HG03460 (cell line): ENCODE measurements around the gene C1QTNF3.
"Not testable (repeated sequence)": the region's sequence is repeated elsewhere in the genome, so short reads cannot be mapped to it uniquely, and the experiment has no call there.

Source experiments
- ATAC-seq: cut with Tn5 transposase; IDR thresholded peaks from one replicate; pipeline ENCODE4 v1.9.1; 2021; ENCODE audit not compliant: unreplicated experiment

Gene C1QTNF3

DNA sequence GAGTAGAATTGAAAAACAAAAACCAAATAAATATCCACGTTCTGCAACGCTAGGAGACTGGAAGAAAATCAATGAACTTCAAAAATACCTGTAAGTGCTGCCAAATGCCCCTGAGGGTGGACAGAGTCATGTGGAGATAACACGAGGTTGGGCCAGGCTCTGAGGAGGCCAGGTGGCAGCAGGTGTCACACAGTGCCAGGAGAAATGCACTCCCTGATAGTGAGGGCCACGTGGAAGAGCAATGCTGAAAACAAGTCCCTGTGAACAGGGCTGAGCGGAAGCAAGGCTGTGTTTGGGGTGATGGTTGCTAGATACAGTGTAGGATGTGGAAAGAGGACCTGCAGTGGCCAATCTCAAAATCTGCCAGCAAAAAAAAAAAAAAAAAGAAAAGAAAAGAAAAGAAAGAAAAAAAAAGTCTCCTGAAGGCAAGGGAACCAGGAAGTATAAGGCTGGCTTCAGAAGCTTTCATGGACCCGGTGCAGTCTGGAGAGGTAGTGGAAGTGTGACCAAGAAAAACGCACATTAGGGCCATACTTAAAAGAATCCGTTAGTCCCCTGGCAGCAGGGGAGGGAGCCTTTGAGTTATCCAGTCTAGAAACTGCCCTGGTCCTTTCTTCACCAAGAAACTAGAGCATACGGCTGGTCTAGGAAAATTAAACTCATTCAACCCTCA lies 16.8 kb downstream of the C1QTNF3 start:
- no peak for ATAC-seq

DNA sequence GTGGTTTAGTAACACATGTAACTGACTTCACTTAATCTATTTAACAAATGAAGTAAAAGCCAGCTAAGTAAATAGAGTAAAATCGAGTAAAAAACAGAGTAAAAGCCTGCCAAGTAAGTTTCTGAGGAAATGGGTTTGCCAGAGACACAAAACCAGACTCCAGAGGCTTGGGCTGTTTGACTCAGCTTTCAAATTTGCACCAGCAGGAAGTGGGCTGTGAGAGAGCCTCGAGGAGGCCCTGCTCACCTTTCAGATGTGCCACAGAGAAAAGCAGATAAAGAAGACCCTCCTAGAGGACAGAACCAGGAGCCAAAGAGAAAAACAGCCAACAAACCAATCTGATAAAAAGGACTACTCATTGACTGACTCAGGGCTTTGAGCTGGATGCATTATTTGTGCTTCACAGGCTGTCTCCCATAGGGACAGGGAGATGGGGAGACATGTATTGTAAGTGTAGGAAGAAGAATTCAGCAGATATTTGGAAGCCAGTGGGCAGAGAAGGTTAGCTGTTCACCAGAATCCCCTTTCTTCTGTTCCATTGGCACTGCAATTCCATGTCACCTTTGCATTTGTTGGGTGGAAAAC lies 20.8 kb downstream of the C1QTNF3 start:
- ATAC-seq, result peak; percentile 88

DNA sequence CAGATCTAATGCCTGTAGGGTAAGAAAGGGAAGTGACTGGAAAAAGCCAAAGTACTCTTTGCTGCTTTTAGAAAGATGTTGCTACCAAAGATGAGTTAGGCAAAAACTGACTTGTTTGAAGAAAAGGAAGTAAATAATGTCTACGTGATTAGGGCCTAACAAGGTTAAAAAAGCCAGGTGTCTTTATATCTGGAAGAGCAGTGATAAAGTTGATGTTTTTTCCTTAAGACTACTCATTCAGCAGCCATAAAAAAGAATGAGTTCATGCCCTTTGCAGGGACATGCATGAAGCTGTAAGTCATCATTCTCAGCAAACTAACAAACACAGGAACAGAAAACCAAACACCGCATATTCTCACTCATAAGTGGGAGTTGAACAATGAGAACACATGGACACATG lies 21.7 kb downstream of the C1QTNF3 start:
- no peak for ATAC-seq

DNA sequence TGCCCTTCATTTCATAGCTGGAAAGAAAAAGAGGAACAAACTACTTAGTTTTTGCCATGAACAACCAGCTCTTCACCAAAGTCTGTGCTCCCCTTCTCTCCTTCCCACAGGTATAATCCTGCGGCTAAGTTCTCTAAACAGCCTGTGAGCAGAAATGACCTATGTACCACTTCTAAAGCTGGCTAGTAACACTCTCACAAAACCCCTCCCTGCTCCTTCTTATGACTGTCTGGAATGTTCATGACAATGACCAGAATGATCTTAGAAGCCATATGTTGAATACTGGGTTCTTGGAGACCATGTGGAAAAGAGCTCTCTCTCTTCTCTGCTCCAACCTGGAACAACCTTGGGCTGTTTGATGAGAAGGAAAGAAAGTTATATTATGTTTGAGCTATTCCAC lies 22.3 kb downstream of the C1QTNF3 start:
- no peak for ATAC-seq

DNA sequence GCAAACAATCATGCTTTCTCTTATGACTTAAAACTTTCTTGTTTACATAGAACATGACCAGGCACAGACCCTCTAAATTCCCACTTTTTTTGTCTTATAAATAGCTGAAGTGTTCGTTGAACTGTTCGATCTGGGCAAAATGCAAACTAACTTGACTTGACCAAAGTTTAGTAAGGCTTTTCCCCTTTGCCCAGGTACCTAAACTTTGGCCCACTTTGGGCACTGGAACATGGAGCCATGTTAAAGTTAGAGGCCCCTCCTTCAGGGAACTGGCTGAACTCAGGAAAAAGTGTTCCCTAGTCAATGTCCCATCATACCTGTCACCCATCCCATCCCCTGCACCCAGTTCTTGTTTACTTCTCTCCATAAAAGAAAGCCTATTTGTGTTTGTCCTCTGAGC lies 25.8 kb downstream of the C1QTNF3 start:
- ATAC-seq, result no peak

DNA sequence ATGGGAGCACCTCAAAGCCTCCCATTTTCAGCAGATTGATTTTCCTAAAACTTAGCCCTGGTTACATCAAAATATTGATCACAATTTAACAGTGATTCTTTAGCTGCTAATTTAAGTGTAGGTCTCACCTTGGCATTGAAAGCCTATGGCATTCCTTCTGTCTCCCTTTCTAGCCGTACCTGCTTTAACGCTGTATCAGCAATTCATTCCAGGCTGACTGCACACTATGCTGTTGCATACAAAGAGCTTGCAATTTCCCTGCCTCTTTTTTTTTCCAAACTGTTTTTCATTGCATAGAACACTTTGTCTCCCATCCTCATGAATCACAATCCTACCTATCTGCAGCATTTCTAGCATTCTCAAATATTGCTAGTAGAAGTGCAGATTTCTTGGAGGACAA lies 26.3 kb downstream of the C1QTNF3 start:
- ATAC-seq, result no peak

DNA sequence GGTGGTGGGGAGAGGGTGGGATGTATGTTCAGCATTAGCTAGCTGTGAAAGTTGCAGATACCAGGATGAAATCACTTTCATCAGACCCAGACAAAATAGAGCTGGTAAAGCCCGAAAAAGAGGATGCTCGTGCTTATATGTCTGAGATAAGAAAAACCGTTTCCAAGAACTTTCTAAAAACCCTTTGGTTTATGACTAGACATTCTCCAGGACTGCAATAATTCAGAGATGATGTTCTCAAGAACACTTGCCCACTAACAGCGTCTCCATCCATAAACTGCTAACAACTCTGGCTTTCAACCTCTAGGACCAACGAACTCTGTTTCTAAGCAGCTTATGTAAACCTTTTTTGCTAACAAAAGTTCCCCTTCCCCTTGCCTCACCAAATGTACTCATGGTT lies 26.8 kb downstream of the C1QTNF3 start:
- no peak for ATAC-seq

DNA sequence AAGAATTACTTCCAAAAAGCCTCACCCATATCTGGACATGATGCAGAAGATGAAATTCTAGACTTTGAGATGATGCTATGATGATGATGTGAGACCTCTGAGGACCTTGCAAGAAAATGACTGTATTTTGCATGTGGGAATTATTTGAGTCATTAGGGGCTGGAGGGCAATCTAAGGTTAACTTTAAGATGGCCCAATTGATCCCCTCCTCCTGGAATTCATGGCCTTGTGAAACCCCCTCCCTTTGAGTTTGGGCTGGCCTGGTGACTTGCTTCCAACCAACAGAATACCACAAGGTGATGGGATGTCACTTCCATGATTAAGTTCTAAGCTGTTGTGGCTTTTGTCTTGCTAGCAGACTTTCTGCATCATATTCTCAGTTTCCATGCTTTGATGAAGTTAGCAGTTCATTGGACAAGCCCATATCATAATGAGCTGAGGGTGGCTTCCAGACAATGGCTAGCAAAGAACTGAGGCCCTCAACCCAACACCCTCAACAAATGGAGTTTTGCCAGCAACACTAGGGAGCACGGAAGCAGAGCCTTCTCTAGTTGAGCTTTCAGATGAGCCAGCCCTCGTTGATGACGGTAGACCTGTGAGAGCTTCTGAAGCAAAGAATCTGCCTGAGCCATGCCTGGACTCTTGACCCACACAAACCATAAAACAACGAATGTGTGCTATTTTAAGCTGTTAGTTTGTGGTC lies 27.7 kb downstream of the C1QTNF3 start:
- ATAC-seq, result no peak

DNA sequence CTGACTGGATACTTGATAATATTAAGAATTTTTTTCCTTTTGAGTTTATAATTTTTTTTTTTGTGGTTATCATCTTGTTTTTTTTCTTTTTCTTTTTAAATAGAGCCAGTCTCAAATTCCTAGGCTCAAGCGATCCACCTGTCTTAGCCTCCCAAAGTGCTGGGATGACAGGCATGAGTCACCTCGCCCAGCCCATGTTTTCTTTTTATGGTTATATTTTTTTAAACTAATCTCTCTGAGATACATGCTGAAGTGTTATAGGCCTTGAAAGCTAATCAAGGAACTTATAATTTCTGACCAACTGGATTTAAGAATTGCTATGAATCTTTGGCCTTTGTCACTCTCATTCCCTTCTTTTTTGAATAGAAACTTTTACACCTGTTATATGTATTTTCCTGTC lies 28.4 kb downstream of the C1QTNF3 start:
- no peak for ATAC-seq

DNA sequence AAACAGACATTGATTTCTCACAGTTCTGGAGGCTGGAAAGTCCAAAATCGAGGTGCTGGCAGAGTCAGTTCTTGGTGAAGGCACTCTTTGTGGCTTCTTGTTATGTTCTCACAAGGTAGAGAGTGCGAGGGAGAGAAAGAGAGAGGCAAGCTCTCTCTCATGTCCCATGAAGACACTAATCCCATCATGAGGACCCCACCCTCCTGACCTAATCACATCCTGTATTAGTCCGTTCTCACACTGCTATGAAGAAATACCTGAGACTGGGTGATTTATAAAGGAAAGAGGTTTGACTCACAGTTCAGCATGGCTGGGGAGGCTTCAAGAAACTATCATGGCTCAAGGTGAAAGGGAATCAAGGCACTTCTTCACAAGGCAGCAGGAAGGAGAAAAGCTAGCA lies 29.5 kb downstream of the C1QTNF3 start:
- ATAC-seq, result no peak

DNA sequence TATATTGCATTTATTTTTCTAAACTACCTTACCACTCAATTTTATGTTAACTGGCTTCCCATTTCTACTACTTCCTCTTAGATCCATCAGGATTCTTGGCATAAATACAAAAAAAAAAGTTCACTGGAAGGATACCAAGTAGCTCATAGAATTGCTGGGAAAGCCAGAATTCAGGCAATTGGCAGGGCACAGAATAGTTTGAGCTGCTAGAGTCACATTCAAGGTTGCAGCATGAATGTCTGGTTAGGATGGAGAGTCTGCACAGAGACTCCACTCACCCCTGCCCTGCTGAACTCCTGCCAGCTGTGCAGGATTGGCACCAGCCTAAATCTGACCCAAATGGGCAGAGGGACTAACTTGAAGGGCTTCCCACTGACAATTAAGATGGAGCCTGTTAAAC lies 30.2 kb downstream of the C1QTNF3 start:
- ATAC-seq, result no peak

DNA sequence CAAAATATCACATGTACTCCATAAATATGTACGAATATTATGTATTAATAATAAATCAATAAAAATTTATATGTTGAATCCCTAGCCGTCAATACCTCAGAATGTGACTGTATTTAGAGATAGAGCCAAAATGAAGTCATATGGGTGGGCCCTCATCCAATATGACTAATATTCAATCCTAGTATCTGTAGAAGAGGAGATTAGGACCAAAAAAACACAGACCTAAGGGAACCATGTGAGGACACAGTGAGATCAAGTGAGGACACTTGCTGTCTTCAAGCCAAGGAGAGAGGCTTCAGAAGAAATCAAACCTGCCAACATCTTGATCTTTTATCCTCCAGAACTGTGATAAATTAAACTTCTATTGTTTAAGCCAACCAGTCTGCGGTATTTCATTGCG lies 31.5 kb downstream of the C1QTNF3 start:
- no peak for ATAC-seq

DNA sequence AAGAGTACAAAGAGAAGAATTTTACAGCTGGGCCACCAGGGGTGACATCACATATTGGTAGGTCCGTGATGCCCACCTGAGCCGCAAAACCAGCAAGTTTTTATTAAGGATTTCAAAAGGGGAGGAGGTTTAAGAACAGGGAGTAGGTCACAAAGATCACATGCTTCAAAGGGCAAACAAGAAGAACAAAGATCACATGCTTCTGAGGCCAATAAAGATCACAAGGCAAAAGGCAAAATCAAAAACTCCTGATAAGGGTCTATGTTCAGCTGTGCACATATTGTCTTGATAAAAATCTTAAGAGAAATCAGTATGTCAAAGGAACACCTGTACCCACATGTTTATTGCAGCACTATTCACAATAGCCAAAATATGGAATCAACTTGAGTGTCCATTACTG lies 32.9 kb downstream of the C1QTNF3 start:
- not testable (repeated sequence) for ATAC-seq

DNA sequence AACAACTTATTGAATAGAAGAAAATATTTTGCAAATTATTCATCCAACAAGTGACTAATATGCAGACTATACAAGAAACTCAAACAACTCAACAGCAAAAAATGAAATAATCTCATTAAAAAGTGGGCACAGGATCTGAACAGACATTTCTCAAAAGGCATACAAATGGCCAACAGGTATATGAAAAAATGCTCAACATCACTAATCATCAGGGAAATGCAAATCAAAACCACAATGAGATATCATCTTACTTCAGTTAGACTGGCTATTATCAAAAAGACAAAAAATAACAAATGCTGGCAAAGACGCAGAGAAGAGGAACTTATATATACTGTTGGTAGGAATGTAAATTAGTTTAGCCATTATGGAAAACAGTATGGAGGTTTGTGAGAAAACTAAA lies 33.4 kb downstream of the C1QTNF3 start:
- ATAC-seq, result no peak

DNA sequence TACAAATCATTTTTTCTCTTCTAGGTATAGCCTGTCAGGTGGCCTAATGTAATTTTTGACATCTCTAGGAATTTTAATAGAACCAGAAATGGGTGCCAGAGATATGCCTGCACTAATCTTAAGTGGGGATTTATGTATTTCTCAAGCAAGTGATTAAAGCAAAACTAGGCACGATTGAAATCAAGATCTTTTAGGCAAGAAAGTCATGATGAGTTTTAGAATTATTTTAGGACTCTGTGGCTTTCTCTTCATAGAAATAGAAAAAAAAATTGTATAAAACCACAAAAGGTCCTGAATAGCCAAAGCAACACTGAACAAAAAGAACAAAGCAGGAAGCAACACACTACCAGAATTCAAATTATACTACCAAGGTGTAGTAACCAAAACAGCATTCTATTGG lies 34.2 kb downstream of the C1QTNF3 start:
- no peak for ATAC-seq

DNA sequence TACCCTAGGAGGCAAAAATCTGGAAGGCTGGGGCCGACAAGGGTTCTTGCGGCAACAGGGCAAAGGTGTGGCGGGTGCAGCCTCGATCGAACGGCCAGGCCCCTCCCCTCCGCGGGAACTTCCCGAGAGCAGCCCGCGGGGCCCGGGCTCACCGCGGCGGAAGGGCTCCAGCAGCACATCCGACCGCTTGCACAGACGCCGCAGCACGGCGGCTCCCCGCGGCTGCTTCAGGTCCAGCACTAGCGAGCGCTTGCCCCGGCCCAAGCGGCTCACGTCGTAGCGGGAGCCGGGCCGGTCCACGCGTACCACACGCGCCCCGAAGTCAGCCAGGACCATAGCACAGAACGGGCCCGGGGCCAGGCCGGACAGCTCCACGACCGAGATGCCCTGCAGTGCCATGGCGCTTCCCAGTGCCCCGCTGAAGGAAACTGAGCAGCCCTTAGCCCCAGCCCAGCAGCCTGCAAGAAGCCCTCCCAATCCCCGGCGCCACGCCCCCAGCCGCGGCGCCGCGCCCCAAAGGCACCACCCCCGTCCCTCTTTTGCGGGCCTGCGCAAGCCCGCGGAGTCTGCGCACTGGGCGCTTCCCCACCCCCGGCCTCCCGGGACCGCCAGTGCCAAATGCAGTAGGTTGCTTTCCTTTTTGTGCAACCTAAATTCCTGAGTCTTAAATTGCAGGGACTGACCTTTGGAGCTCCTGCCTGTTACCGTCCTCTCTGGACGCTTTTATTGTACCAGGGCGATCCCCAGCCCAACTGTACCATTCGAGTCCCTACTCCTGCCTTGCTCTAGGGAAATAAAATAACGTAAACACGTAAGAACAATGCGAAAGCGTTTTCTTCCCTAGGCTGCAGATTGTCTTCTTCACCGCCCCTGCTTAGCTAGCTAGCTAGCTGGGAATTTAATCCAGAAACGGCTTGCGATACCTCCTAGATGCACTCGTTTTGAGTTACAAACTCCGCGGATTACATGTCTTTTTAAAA lies 35.1 kb downstream of the C1QTNF3 start, which contains the start of gene AMACR:
Gene AMACR (minus strand): TSS at position 430 of the 980 bp plus-strand sequence. CDS start 31 bp downstream, at position 399.
- peak; percentile 91 for ATAC-seq

DNA sequence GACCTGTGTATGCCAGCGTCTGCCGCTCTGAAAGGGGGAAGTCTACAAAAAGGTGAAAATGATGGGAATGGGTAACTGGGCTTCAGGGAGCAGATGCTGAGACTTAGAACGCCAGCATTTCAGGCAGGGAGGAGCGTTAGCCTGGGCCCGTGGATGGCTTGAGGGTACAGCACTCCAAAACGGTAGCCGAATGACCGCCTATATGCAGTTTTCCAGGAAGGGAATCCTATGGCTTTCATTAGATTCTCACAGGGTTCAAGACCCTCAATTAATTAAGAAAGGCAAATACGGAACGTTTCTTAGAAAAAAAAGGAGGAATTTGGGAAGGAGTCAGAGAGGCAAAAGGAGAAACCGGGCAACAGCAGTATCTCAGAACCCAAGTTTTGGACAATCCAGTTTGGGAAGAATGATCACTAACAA lies 35.8 kb downstream of the C1QTNF3 start:
- ATAC-seq, result no peak

DNA sequence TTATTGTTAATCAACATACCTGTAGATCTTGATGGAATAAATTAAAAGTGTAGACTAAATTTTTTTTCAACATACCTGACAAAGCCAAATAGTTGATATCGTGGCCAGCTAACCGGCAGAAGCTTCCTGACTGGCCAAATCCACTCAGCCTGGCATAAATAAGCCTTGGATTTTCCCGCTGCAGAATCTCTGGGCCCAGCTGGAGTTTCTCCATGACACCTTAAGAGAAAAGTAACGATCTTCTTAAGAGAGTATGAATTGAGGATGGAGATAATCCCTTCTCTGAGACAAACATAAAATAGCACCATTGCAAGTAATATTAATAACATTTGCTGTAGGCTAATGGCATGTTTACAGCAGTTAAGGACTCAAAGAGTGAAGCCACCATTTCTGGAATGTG lies 37.3 kb downstream of the C1QTNF3 start:
- no peak for ATAC-seq

DNA sequence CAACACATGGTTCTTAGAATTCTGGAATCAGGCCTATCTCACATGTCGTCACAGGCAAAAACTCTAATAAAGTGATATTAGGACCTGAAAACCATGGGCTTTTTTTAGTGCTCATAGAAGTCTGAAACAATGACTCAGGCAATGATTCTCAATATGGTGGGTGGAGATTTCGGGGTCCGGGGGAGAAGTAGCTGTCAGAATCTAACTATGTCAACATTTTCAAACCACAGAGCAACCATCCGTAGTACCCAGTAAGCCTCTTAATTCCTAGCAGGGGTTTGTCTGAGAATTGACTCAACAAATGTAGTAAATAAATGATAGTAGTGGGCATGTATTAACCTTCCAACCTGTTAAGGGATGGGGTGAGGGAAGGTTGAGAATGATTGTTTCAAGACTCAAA lies 37.8 kb downstream of the C1QTNF3 start:
- no peak for ATAC-seq

DNA sequence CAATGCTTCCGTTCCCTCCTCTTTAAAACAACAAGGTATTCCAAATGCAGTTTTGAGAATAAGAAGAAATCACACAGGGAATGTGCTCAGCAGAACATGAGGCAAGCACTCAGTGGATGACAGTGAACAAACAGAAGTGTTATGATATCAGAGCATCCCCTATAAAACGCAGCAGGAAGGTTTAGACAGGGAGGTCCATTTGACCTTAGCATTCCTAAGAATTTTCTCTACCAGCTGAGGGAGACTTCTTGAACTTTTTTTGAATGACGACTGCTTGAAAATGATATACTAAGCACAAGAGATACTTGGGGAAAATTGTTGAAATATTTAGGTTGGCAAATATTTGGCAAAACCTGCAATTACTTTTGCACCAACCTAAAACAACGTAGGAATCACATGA lies 39.1 kb downstream of the C1QTNF3 start:
- no peak for ATAC-seq

DNA sequence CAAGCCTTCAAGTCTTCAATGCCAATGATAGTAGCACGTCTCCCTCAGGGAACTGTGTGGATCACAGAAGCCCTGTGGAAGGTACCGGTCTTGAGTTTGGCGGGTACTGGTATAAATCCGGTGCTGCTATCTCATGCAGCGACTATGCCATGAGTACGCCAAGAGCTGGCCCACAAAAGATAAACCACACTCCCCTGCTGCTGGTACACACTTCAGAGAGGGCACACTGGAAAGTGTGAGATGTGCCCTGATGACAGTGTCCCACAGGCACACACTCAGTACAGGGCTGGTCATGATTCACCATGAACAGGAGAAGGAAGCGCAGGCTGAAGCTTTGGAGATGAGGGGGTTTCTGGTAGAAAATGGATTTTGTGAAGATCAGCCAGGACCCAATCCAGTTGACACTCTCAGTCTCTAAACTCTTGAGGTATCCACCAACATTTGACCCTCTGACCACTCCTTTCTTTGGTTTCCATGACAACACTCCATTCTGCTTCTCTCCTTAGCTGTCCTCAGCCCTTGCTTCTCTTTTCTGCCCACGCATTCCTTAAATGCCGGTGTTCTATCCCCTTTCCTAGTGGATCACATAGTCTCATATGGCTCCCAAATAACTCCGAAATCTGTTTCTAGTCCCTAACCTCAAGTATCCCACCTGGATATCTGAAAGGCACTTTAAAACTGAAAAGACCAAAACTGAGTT lies 40.2 kb downstream of the C1QTNF3 start:
- no peak for ATAC-seq
